ENCODE results near the gene CDON.
A peak's percentile ranks its signal among the peaks of the same experiment; 100 is the strongest.
"Not testable (repeated sequence)": the region's sequence is repeated elsewhere in the genome, so short reads cannot be mapped to it uniquely, and the experiment has no call there.

CDON gene

DNA sequence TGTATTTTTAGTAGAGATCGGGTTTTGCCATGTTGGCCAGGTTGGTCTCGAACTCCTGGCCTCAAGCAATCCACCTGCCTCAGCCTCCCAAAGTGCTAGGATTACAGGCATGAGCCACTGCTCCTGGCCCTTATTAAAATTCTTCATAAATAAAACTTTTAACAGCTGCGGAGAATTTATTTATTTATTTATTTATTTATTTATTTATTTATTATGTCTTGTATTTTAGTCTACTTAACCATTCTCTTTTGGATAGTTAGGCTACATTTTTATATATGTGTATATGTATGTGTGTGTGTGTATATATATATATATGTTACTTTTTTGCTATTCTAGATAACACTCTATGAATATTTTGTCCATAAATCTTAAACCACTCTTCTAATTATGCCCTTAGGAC lies 34.1 kb downstream of the CDON start:
- H3K4me1 ChIP-seq (ENCODE audit: control insufficient read depth in 5 of 5, insufficient read depth in 5 of 5, low read length in 5 of 5) = peaks cover 2 to 22% (median 13%) of the 10 kb centered on the region in 5 donors
- not testable (repeated sequence) for H3K4me3 ChIP-seq (ENCODE audit: low read depth in 1 of 5, low read length in 5 of 5); H3K9ac ChIP-seq (ENCODE audit: low read length in 5 of 5); H3K36me3 ChIP-seq (ENCODE audit: control insufficient read depth in 5 of 5, insufficient read depth in 5 of 5, low read length in 5 of 5); H3K27ac ChIP-seq (ENCODE audit: low read depth, low read length); H3K9me3 ChIP-seq (ENCODE audit: control insufficient read depth in 5 of 5, low read length in 5 of 5); H3K27me3 ChIP-seq (ENCODE audit: control insufficient read depth in 5 of 5, insufficient read depth in 4 of 5, low read length in 5 of 5)

DNA sequence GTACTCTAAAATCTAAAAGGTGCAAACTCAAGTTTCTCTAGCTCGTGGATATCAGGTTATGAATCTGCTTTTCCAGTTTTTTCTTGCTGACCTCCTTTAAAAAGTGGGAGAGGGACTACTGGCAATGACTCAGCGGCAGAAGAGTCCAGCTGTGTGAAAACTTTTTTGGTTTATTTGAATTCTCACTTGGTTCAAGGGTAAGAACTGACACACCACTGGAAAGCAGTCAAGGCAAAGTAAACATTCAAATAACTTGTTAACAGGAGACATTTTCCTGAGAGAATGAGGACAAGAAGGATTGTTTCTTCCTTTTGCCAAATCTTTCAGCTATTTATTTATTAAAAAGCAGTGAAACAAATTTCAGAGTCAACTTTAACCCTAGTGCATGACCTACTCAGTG lies 36.1 kb downstream of the CDON start:
- Histone ChIP-seq H3K27ac (ENCODE audit: low read depth, low read length) (peak overlapping the region; percentile 46), H3K36me3 (ENCODE audit: control insufficient read depth in 5 of 5, insufficient read depth in 5 of 5, low read length in 5 of 5) (no peaks in the 10 kb centered on the region), H3K9me3 (ENCODE audit: control insufficient read depth in 5 of 5, low read length in 5 of 5) (no peaks in the 10 kb centered on the region), H3K9ac (ENCODE audit: low read length in 5 of 5) (no peak overlapping the region), H3K4me1 (ENCODE audit: control insufficient read depth in 5 of 5, insufficient read depth in 5 of 5, low read length in 5 of 5) (peaks cover 2 to 21% (median 10%) of the 10 kb centered on the region in 5 donors), H3K4me3 (ENCODE audit: low read depth in 1 of 5, low read length in 5 of 5) (no peak overlapping the region), H3K27me3 (ENCODE audit: control insufficient read depth in 5 of 5, insufficient read depth in 4 of 5, low read length in 5 of 5) (no peaks in the 10 kb centered on the region)

DNA sequence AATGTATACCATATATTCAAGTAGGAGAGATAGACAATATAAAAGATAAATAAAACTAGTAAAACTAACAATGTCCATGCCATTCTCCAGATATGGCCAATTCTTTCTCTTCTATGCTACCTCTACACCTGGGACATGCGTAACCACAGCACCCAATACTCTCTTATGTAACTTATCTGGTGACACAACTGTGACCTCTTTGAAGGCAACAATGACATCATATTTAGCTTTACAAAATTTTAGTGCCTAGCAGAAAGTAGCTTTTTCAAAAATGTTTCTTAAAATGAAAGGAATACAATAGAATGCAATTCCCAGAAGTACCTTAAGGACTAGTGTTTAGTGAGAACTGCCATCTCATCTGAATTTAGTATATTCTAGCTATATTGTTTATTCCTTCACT lies 36.8 kb downstream of the CDON start:
- H3K9ac ChIP-seq (ENCODE audit: low read length in 5 of 5) = no peak overlapping the region

DNA sequence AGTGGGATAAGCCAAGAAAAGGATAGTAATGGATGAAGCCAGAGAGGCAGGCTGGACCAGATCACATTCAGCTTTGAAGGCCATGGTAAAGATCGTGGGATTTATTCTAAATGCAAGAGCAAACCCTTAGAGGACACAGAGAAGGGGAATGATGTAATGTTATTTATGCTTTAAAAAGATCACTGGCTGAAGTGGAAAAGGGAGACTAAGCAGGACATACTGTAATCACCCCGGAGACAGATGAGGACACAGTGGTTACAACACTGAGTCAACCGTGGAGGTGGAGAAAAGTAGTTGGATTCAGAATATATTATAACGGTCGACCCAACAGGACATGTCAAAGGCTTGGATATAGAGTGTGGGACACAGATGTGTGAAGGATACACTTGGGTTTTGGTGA lies 38.5 kb downstream of the CDON start:
- H3K9me3 ChIP-seq (ENCODE audit: control insufficient read depth in 5 of 5, low read length in 5 of 5) = no peaks in the 10 kb centered on the region
- peaks cover 0 to 14% (median 2%) of the 10 kb centered on the region in 5 donors for H3K4me1 ChIP-seq (ENCODE audit: control insufficient read depth in 5 of 5, insufficient read depth in 5 of 5, low read length in 5 of 5)
- H3K4me3 ChIP-seq (ENCODE audit: low read depth in 1 of 5, low read length in 5 of 5) = no peak overlapping the region
- peak overlapping the region; percentile 1 for H3K27ac ChIP-seq (ENCODE audit: low read depth, low read length)
- H3K36me3 ChIP-seq (ENCODE audit: control insufficient read depth in 5 of 5, insufficient read depth in 5 of 5, low read length in 5 of 5) = peaks cover 3 to 17% (median 4%) of the 10 kb centered on the region in 5 donors
- H3K27me3 ChIP-seq (ENCODE audit: control insufficient read depth in 5 of 5, insufficient read depth in 4 of 5, low read length in 5 of 5) = no peaks in the 10 kb centered on the region
- H3K9ac ChIP-seq (ENCODE audit: low read length in 5 of 5) = no peak overlapping the region

More for the DNA sequence above, 36.8 kb downstream of the CDON start:
- H3K4me1 ChIP-seq (ENCODE audit: control insufficient read depth in 5 of 5, insufficient read depth in 5 of 5, low read length in 5 of 5) = peaks cover 2 to 21% (median 10%) of the 10 kb centered on the region in 5 donors
- H3K27ac ChIP-seq (ENCODE audit: low read depth, low read length) = no peak overlapping the region
- H3K36me3 ChIP-seq (ENCODE audit: control insufficient read depth in 5 of 5, insufficient read depth in 5 of 5, low read length in 5 of 5) = peaks cover 0 to 5% (median 0%) of the 10 kb centered on the region in 5 donors
- H3K27me3 ChIP-seq (ENCODE audit: control insufficient read depth in 5 of 5, insufficient read depth in 4 of 5, low read length in 5 of 5) = no peaks in the 10 kb centered on the region
- H3K4me3 ChIP-seq (ENCODE audit: low read depth in 1 of 5, low read length in 5 of 5) = no peak overlapping the region
- H3K9me3 ChIP-seq (ENCODE audit: control insufficient read depth in 5 of 5, low read length in 5 of 5) = no peaks in the 10 kb centered on the region

DNA sequence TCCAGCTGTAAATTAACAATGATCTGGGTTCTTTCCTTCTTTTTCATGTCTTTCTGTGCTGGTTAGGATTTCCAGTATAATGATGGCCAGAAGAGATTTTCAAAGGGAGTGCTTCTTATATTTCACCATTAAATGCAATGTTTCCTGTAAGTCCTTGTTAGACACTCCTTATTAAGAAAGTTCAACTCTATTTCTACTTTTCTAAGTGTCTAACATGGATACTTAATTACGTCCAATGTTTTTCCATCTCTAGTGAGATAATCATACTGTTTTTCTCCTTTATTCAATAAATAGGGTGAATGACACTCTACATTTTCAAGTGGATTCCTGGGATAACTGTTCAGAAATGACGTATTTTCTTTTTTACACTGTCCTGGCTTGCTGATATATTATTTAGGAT lies 49.8 kb downstream of the CDON start:
- H3K4me3 ChIP-seq (ENCODE audit: low read depth in 1 of 5, low read length in 5 of 5) = no peak overlapping the region
- H3K36me3 ChIP-seq (ENCODE audit: control insufficient read depth in 5 of 5, insufficient read depth in 5 of 5, low read length in 5 of 5) = peaks cover 4 to 26% (median 10%) of the 10 kb centered on the region in 5 donors
- no peaks in the 10 kb centered on the region for H3K27me3 ChIP-seq (ENCODE audit: control insufficient read depth in 5 of 5, insufficient read depth in 4 of 5, low read length in 5 of 5)
- no peak overlapping the region for H3K9ac ChIP-seq (ENCODE audit: low read length in 5 of 5)
- H3K4me1 ChIP-seq (ENCODE audit: control insufficient read depth in 5 of 5, insufficient read depth in 5 of 5, low read length in 5 of 5) = peaks cover 0 to 1% (median 0%) of the 10 kb centered on the region in 5 donors
- no peak overlapping the region for H3K27ac ChIP-seq (ENCODE audit: low read depth, low read length)
- no peaks in the 10 kb centered on the region for H3K9me3 ChIP-seq (ENCODE audit: control insufficient read depth in 5 of 5, low read length in 5 of 5)

DNA sequence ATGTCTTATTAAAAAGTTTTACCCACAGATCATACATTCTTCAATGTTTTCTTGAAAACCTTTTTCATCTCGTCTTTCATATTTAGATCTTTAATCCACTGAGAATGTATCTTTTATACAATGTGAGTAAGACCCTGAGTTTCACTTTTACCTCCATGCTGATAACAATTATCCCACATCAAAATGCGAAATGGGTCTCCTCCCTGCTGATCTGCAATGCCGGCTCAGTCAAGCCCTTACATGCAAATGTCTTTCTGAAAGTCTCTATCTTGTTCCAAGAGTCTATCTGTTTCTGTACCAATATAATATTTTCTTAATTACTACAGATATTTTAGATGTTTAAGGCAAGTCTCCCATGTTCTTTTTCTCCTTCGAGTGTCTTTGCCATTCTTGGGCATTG lies 50.9 kb downstream of the CDON start:
- Histone ChIP-seq H3K9ac (ENCODE audit: low read length in 5 of 5) (no peak overlapping the region), H3K27me3 (ENCODE audit: control insufficient read depth in 5 of 5, insufficient read depth in 4 of 5, low read length in 5 of 5) (no peaks in the 10 kb centered on the region), H3K36me3 (ENCODE audit: control insufficient read depth in 5 of 5, insufficient read depth in 5 of 5, low read length in 5 of 5) (peaks cover 3 to 24% (median 6%) of the 10 kb centered on the region in 5 donors), H3K4me1 (ENCODE audit: control insufficient read depth in 5 of 5, insufficient read depth in 5 of 5, low read length in 5 of 5) (peaks cover 0 to 5% (median 0%) of the 10 kb centered on the region in 5 donors), H3K4me3 (ENCODE audit: low read depth in 1 of 5, low read length in 5 of 5) (no peak overlapping the region), H3K27ac (ENCODE audit: low read depth, low read length) (no peak overlapping the region), H3K9me3 (ENCODE audit: control insufficient read depth in 5 of 5, low read length in 5 of 5) (no peaks in the 10 kb centered on the region)

DNA sequence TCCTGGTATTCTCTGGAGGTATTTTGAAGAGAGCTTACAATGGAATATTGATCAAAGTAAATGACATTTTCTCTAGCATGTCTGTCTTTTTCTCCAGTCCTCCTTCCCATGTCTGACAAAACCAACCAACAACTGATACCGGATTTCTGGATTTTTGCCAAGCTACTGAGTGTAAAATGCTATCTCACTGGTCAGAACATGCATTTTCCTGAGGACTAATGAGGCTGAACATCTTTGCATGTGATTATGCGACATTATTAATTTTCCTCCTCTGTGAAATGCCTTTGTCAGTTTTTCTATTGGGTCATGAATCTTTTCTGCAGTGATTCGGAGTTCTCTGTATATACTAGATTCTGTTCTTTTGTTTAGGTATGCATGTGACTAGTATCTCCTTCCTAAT lies 51.4 kb downstream of the CDON start:
- Histone ChIP-seq H3K4me3 (ENCODE audit: low read depth in 1 of 5, low read length in 5 of 5) (no peak overlapping the region), H3K4me1 (ENCODE audit: control insufficient read depth in 5 of 5, insufficient read depth in 5 of 5, low read length in 5 of 5) (peaks cover 0 to 5% (median 0%) of the 10 kb centered on the region in 5 donors), H3K9me3 (ENCODE audit: control insufficient read depth in 5 of 5, low read length in 5 of 5) (no peaks in the 10 kb centered on the region), H3K27ac (ENCODE audit: low read depth, low read length) (no peak overlapping the region), H3K36me3 (ENCODE audit: control insufficient read depth in 5 of 5, insufficient read depth in 5 of 5, low read length in 5 of 5) (peaks cover 0 to 22% (median 6%) of the 10 kb centered on the region in 5 donors), H3K27me3 (ENCODE audit: control insufficient read depth in 5 of 5, insufficient read depth in 4 of 5, low read length in 5 of 5) (no peaks in the 10 kb centered on the region), H3K9ac (ENCODE audit: low read length in 5 of 5) (no peak overlapping the region)

DNA sequence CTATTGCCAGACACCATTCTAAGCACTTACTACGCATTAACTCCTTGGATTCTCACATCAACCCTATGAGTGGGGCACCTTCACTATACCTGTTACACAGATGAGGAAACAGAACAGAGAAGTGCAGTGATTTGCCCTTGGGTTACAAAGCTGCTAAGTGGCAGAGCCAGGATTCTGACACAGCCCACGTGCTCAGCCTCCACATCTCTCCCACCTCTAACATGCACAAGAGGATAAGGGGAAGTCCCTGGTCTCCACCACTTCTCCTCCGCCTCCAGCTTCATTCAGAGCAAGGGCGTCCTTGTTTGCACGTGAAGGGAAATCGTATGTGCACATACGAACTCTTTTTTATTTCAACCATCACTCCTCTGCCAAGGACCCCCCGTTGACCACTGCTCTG lies 53.7 kb downstream of the CDON start:
- Histone ChIP-seq H3K9ac (ENCODE audit: low read length in 5 of 5) (no peak overlapping the region), H3K4me1 (ENCODE audit: control insufficient read depth in 5 of 5, insufficient read depth in 5 of 5, low read length in 5 of 5) (peaks cover 0 to 5% (median 0%) of the 10 kb centered on the region in 5 donors), H3K9me3 (ENCODE audit: control insufficient read depth in 5 of 5, low read length in 5 of 5) (no peaks in the 10 kb centered on the region), H3K27ac (ENCODE audit: low read depth, low read length) (no peak overlapping the region), H3K4me3 (ENCODE audit: low read depth in 1 of 5, low read length in 5 of 5) (no peak overlapping the region), H3K27me3 (ENCODE audit: control insufficient read depth in 5 of 5, insufficient read depth in 4 of 5, low read length in 5 of 5) (no peaks in the 10 kb centered on the region), H3K36me3 (ENCODE audit: control insufficient read depth in 5 of 5, insufficient read depth in 5 of 5, low read length in 5 of 5) (peaks cover 0 to 27% (median 4%) of the 10 kb centered on the region in 5 donors)

DNA sequence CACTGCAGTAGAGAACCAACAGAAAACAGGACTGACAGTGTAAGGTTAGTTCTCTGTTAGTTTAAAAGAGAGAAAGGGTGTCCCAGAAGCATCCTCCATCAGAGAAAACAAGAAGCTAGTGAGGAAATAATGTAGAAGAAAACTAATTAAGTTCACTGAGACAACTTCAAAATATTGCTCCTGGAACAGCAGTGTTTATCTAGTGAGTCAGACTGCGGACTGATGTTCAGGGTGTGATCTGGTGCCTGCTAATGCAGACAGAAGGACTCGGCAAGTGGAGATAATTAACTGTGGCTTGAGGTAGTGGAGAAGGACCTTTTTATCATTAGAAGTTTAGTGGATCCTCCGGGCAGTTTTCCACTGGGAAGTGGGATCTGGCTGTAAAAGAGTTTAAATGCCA lies 55.4 kb downstream of the CDON start:
- Histone ChIP-seq H3K4me1 (ENCODE audit: control insufficient read depth in 5 of 5, insufficient read depth in 5 of 5, low read length in 5 of 5) (peaks cover 0 to 5% (median 0%) of the 10 kb centered on the region in 5 donors), H3K9me3 (ENCODE audit: control insufficient read depth in 5 of 5, low read length in 5 of 5) (no peaks in the 10 kb centered on the region), H3K36me3 (ENCODE audit: control insufficient read depth in 5 of 5, insufficient read depth in 5 of 5, low read length in 5 of 5) (peaks cover 3 to 40% (median 12%) of the 10 kb centered on the region in 5 donors), H3K4me3 (ENCODE audit: low read depth in 1 of 5, low read length in 5 of 5) (no peak overlapping the region), H3K27ac (ENCODE audit: low read depth, low read length) (no peak overlapping the region), H3K9ac (ENCODE audit: low read length in 5 of 5) (no peak overlapping the region), H3K27me3 (ENCODE audit: control insufficient read depth in 5 of 5, insufficient read depth in 4 of 5, low read length in 5 of 5) (no peaks in the 10 kb centered on the region)

DNA sequence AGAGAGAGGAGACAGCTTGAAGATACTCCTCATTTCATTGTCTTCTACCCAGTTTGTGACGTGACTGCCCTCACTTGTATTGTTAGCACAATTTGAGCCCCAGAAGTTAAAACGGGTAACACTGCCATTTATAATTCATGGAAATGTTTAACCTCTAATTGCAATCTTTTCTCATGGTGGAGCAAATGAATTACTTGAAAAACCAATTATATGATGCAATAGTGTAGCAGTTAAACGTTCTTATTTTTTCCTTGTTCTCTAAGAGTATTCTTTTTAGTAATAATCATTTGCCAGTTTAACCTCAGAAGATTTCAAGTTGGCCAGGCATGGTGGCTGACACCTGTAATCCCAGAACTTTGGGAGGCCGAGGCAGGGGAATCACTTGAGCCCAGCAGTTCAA lies 56.6 kb downstream of the CDON start:
- H3K27ac ChIP-seq (ENCODE audit: low read depth, low read length) = no peak overlapping the region
- peaks cover 0 to 5% (median 0%) of the 10 kb centered on the region in 5 donors for H3K4me1 ChIP-seq (ENCODE audit: control insufficient read depth in 5 of 5, insufficient read depth in 5 of 5, low read length in 5 of 5)
- H3K36me3 ChIP-seq (ENCODE audit: control insufficient read depth in 5 of 5, insufficient read depth in 5 of 5, low read length in 5 of 5) = peaks cover 6 to 43% (median 12%) of the 10 kb centered on the region in 5 donors
- H3K4me3 ChIP-seq (ENCODE audit: low read depth in 1 of 5, low read length in 5 of 5) = no peak overlapping the region
- H3K9ac ChIP-seq (ENCODE audit: low read length in 5 of 5) = no peak overlapping the region
- H3K27me3 ChIP-seq (ENCODE audit: control insufficient read depth in 5 of 5, insufficient read depth in 4 of 5, low read length in 5 of 5) = no peaks in the 10 kb centered on the region
- H3K9me3 ChIP-seq (ENCODE audit: control insufficient read depth in 5 of 5, low read length in 5 of 5) = no peaks in the 10 kb centered on the region

DNA sequence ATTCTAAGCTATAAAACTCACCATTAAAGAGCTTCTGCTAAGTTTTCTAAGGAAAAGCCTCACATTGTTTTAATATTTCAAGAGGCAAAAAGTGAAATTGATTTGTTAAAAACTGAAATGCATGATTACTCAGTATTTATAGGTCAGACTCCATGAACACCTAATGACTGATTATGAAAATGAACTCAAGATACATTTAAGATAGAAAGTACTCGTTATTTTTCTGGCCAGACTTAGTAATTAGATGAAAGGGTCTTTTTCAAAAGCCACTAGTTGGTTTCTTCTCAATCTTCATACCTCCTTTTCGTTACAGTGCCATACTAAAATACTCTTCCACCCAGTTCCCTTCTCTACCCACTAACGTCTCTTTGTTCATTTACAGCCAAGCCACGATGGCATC lies 60.5 kb downstream of the CDON start:
- Histone ChIP-seq H3K4me1 (ENCODE audit: control insufficient read depth in 5 of 5, insufficient read depth in 5 of 5, low read length in 5 of 5) (peaks cover 0 to 4% (median 0%) of the 10 kb centered on the region in 5 donors), H3K36me3 (ENCODE audit: control insufficient read depth in 5 of 5, insufficient read depth in 5 of 5, low read length in 5 of 5) (peaks cover 3 to 41% (median 17%) of the 10 kb centered on the region in 5 donors)

More for the DNA sequence above, 60.5 kb downstream of the CDON start:
- Histone ChIP-seq H3K27me3 (ENCODE audit: control insufficient read depth in 5 of 5, insufficient read depth in 4 of 5, low read length in 5 of 5) (no peaks in the 10 kb centered on the region), H3K4me3 (ENCODE audit: low read depth in 1 of 5, low read length in 5 of 5) (no peak overlapping the region), H3K9me3 (ENCODE audit: control insufficient read depth in 5 of 5, low read length in 5 of 5) (no peaks in the 10 kb centered on the region), H3K27ac (ENCODE audit: low read depth, low read length) (no peak overlapping the region), H3K9ac (ENCODE audit: low read length in 5 of 5) (no peak overlapping the region)
